Adipose tissue (tissue), 3 donors: ENCODE data around the gene ABHD8. TPM values are rescaled to one million over a fixed set of nuclear protein-coding genes. Genes with fewer than 3 reads are reported as not detected.

Source experiments
- H3K27ac ChIP-seq: one replicate; pipeline ENCODE4 v1.5.1; 2013; ENCODE audit warnings: low read depth, low read length
- WGBS, 3 donors: extraction: QIAGEN DNeasy Blood & Tissue Kit; methylation state at CpG; one replicate each; pipeline ENCODE4 v1.1.7; 2013; 5-methylcytosine and 5-hydroxymethylcytosine counted together
- polyA plus RNA-seq, 3 donors: library from polyadenylated mRNA; stranded (reverse); fragments of 200-250 nt; gene quantifications; one replicate each; pipeline ENCODE4 v1.2.3, GENCODE V29; 2013
- donor health status: healthy with polysubstance abuse.
- donor health status: Bipolar disorder and iron deficiency.
- donor health status: healthy.

Gene ABHD8
- polyA plus RNA-seq, 3 donors, result 7.1 to 9.2 (median 7.9) TPM

GRCh38 chr19:17324357-17325114, 21.3 kb upstream of the ABHD8 start:
- 86 to 92% (median 87%) methylated on average over 25 to 28 of the region's 28 CpGs for WGBS, 3 donors
- no peak overlapping the region for H3K27ac ChIP-seq

GRCh38 chr19:17323964-17324332, 20.7 kb upstream of the ABHD8 start:
- WGBS, 3 donors, result 19 to 38% (median 25%) methylated on average over 6 to 7 of the region's 7 CpGs
- no peak overlapping the region for H3K27ac ChIP-seq

DNA sequence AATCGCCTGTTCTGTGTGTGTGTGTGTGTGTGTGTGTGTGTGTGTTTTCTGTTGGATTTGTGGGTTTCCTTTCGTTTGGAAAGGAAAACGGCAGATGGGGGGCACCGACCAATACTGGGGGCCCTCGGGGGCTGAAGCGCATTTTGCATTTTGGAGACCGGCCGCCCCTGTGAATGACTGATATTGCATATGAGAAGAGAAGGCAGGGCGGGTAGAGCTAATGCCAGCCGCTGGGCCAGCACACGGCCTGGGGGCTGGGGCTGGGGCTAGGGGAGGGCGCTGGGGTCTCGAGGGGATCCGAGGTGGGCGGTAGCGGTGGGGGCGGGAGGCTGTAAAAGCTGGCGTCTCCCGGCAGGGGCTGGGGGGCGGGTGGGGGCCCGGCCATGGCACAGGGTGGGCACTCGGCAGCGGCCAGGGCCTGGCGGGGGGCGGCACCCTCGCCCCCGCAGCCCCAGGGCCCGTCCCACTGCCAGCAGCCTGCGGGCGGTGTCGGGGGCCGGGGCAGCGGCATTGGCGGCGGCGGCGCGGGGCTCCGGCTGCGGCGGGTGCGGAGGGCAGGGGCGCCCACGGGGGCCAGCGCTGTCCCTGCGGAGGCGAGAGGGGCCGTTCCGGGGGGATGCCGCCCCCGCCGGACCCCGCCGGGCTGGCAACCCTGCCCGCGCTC, 20.2 kb upstream of the ABHD8 start:
- H3K27ac ChIP-seq, result no peak overlapping the region
- 24 to 41% (median 35%) methylated on average over 36 to 56 of the region's 56 CpGs for WGBS, 3 donors

- 67 to 79% (median 74%) methylated on average over 10 of the region's 10 CpGs for WGBS, 3 donors
Measured at GRCh38 chr19:17322854-17323253, 19.6 kb upstream of the ABHD8 start.

DNA sequence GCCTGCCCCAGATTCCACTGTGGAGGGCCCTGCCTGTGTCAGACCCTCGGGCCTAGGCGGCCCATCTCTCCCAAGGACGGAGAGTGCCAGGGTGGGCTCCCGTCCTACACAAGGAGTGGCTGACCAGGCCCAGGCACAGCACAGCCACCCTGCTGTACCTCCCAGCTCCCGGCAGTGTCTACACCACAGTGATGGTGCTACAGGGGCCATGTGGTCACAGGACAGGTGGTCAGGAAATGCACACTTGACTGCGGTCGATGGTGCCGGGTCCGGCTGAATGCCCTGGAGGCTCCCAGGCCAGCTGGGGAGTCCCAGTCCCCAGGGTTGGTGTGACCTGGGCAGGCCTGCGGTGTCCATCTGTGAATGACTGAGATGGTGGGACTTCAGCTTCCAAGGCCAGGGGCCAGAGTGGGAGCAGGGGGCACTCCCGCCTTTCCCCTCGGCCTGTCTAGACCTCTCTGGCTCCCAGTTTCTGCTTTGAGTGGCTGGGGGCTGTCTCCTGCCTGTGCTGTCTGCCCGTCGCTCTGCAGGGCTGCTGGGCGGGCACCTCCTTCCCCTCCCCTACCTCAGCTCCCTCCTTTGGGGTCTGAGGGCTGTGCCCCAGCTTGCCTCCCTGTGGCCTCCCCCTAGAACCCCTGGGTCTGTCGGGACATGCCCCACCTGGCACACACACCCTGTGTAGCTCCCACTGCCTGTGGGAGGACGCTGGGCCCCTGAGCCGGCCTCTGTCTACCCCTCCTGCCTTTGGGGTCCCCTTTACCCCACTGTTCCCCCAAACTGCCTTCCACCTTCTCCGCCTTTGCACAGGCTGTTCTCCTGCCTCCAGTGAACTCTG, 18.6 kb upstream of the ABHD8 start:
- WGBS, 3 donors, result 84 to 89% (median 86%) methylated on average over 19 of the region's 19 CpGs
- H3K27ac ChIP-seq, result no peak overlapping the region

More at GRCh38 chr19:17322854-17323253, 19.6 kb upstream of the ABHD8 start:
- H3K27ac ChIP-seq, result no peak overlapping the region

GRCh38 chr19:17320435-17320834, 17.2 kb upstream of the ABHD8 start:
- H3K27ac ChIP-seq, result no peak overlapping the region
- 82 to 92% (median 86%) methylated on average over 11 of the region's 11 CpGs for WGBS, 3 donors

- H3K27ac ChIP-seq, result no peak overlapping the region
- WGBS, 3 donors, result 91 to 95% (median 91%) methylated on average over 37 to 40 of the region's 40 CpGs
Measured at GRCh38 chr19:17319473-17320238, 16.4 kb upstream of the ABHD8 start.

- WGBS, 3 donors, result 68 to 82% (median 75%) methylated on average over 6 of the region's 6 CpGs
- H3K27ac ChIP-seq, result no peak overlapping the region
Measured at GRCh38 chr19:17318966-17319365, 15.7 kb upstream of the ABHD8 start.

GRCh38 chr19:17314007-17314593, 10.9 kb upstream of the ABHD8 start:
- no peak overlapping the region for H3K27ac ChIP-seq
- 85 to 94% (median 87%) methylated on average over 19 of the region's 19 CpGs for WGBS, 3 donors

DNA sequence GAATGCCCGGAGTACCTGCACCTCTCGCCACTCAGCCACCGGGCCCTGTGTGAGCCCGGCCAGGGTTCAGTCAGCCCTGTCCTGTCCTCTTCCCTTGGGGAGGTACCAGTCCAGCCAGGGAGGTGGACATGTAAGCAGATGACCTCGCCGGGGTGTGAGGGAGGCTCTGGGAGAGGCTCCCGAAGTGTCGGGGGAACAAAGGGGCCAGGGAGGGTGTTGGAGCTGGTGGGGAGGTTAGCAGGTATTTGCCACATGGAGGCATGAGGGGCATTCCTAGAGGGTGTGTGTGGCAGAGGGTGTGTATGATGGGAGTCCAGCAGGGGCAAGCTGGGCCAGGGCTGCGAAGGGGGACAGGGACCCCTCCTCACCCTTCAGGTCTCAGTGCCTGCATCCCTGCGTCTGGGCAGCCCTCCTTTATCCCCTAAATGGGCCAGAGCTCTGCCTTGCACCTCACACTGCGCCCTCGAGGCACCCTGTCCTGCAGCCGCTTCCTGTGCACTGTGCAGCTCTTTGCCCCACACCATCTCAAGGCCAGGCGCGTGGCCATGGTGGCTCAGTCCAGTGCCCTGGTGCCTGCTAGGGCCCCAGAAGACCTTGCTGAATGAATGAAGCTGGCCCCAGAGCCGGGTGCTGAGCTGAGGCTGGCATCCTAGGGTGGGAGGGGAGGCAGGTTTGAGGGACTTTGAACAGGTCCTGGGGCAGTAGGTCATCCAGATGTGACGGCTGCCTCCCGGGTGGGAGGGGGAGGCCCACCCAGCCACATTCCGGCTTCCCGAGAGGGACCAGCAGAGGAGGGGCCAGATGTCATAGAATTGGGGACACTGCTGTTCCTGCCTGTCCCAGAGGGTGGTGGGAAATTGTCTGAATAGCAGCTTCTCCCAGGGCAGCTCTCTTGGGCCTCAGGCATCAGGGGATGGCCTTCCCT, 9.2 kb upstream of the ABHD8 start:
- WGBS, 3 donors, result 81 to 88% (median 82%) methylated on average over 19 to 20 of the region's 20 CpGs
- no peak overlapping the region for H3K27ac ChIP-seq

- WGBS, 3 donors, result 70 to 84% (median 81%) methylated on average over 11 of the region's 11 CpGs
- H3K27ac ChIP-seq, result no peak overlapping the region
Measured at GRCh38 chr19:17311455-17312188, 8.4 kb upstream of the ABHD8 start.

DNA sequence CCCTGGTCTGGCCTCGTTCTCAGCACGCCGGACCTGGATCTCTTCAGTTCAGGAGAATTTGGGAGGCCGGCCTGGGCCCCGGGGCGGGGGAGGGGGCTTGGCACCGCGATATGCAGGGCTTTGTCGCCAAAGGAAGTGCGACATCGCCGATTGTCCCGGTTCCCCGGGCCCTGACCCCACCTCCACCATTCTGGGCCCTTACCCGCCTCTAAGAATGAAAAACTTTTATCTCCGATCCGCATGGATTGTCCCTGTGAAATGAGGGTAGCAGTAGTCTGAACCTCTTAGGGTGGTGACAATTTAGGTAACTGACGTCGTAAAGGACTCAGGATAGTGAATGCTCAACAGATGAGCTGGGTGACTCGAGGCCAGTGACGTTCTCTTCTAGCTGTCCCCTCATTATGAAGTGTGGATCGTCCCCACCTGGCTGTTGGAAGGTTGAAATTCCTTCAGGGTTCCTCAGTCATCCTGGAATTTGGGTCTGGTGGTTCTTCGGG, 6.8 kb upstream of the ABHD8 start:
- 5 to 11% (median 7%) methylated on average over 21 to 23 of the region's 23 CpGs for WGBS, 3 donors
- H3K27ac ChIP-seq, result no peak overlapping the region

DNA sequence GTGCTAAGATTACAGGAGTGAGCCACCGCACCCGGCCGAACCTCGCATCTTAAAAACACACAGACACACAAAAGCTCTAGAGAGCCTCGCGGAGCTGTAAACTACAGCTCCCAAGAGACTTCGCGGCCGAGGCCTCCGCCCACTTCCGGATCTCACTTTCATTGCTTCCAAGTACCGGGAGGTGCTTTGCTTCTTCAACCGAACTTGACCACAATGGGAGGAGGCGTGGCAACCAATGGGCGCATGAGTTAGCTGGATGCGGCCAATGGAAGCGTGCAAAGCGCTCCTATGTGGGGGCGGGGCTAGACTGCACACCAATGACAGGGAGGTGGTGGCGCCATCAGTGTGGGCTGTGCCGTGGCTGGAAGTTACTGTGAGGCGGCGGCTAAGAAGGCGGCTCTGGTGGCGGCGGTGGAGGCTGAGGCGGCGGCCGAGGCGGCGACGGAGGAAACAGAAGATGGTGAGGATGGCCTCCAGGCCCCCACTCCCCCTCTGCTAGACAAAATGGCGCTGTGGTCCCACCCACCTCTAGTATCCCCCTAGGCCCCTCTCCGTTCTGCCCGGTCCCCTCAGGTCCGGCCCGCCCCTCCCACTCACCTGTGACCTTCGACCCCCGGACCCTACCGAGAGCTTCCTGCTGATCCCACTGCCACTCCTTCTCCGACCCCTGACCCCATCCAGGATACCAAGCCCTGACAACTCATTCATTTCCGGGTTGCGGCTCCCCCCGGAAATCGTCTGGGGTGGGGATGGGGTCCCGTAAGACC, 6.2 kb upstream of the ABHD8 start, which contains the start of gene DDA1:
Gene DDA1, plus strand, starts transcription at position 366 of the 767 bp plus-strand sequence. Its CDS starts 92 bp downstream, at position 458.
- 0 to 1% (median 0%) methylated on average over 46 of the region's 46 CpGs for WGBS, 3 donors
- no peak within 1 kb of the TSS for H3K27ac ChIP-seq

DNA sequence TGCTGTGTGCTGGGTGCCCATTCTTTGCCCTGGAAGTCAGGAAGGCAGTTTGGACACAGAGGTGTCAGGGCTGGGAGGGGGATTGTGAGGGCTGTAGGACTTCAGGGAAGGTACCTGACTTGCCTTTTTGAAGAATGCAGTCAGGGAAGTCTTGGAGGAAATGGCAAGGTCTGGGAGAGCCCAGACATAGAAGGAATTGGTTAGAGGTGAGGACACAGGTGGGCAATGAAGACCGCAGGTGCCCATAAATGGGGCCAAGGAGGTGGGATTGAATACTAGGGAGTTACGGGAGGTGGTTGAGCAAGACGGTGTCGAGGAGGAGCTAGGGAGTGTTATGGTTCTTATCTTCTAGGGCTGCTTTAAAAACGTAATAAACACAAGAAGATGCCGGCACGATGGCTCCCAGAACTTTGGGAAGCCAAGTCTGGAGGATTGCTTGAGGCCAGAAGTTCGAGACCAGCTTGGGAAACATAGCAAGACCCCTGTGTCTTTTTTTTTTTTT, 4.7 kb upstream of the ABHD8 start:
- H3K27ac ChIP-seq, result no peak overlapping the region
- 83 to 89% (median 84%) methylated on average over 8 of the region's 8 CpGs for WGBS, 3 donors

- WGBS, 3 donors, result 7 to 10% (median 10%) methylated on average over 28 of the region's 28 CpGs
- no peak overlapping the region for H3K27ac ChIP-seq
Measured at GRCh38 chr19:17306285-17306714, 3.1 kb upstream of the ABHD8 start.
